Kidney (tissue), 14 donors: ENCODE data around the gene PSAPL1. TPM values are rescaled to one million over a fixed set of nuclear protein-coding genes. Genes with fewer than 3 reads are reported as not detected.

ENCODE experiments used
- DNase-seq, 5 donors: peaks; one replicate each; pipeline ENCODE4 v3.0.0-alpha.2; 2013 to 2020
- FAIRE-seq: peaks from 2 replicates; lab custom pipeline; 2012; peaks lifted over from hg19 to GRCh38; lab: Jason Lieb, UNC
- H3K27ac ChIP-seq, 2 donors: one replicate each; pipeline ENCODE4 v1.7.0; 2013; ENCODE audit warnings: low read depth in 2 of 2, low read length in 2 of 2, inconsistent platforms in 1 of 2
- H3K27me3 ChIP-seq: one replicate; pipeline ENCODE4 v1.7.1; 2013; ENCODE audit warnings: low read length, inconsistent platforms; ENCODE audit not compliant: control insufficient read depth, insufficient read depth
- H3K36me3 ChIP-seq, 3 donors: one replicate each; pipeline versions ENCODE4 v1.7.0 to v1.7.1; 2013; ENCODE audit warnings: low read length in 3 of 3, control low read depth in 1 of 3, inconsistent platforms in 1 of 3; ENCODE audit not compliant: insufficient read depth in 3 of 3, control insufficient read depth in 2 of 3
- H3K4me1 ChIP-seq, 3 donors: one replicate each; pipeline versions ENCODE4 v1.7.0 to v1.7.1; 2013; ENCODE audit warnings: low read length in 3 of 3, inconsistent platforms in 1 of 3, low read depth in 1 of 3; ENCODE audit not compliant: control insufficient read depth in 2 of 3, insufficient read depth in 2 of 3
- H3K4me3 ChIP-seq, 3 donors: one replicate each; pipeline versions ENCODE4 v1.7.0 to v1.8.1; 2013; ENCODE audit warnings: low read length in 3 of 3, control low read depth in 1 of 3, inconsistent platforms in 1 of 3
- H3K9ac ChIP-seq, 3 donors: one replicate each; pipeline versions ENCODE4 v1.7.0 to v1.7.1; 2013; ENCODE audit warnings: low read length in 3 of 3, control low read depth in 1 of 3, inconsistent platforms in 1 of 3
- H3K9me3 ChIP-seq, 3 donors: one replicate each; pipeline versions ENCODE4 v1.7.0 to v1.7.1; 2013; ENCODE audit warnings: low read length in 3 of 3, control low read depth in 1 of 3, inconsistent platforms in 1 of 3; ENCODE audit not compliant: control insufficient read depth in 2 of 3, insufficient read depth in 1 of 3
- intact Hi-C: fragments of 100-400 bp; cut with DNase I; formaldehyde crosslinking; loops from one replicate; pipeline ENCODE4 v1.11.1; 2022
- polyA plus RNA-seq: library from polyadenylated mRNA; stranded (reverse); fragments of 350-450 nt; fragmentation: Illumina TruSeq; extraction: RNeasy Lipid Tissue Mini Kit (QIAGEN cat#74804); gene quantifications from one replicate; pipeline ENCODE4 v1.2.3, GENCODE V29; 2014; ENCODE audit warnings: low read depth, low replicate concordance; ENCODE audit not compliant: insufficient read depth
- total RNA-seq: library from RNA; stranded (reverse); fragmentation: NEBNext Ultra II Directional; extraction: Animal tissue kit (Norgen Biotek cat#: 25700); gene quantifications from one replicate; pipeline ENCODE4 v1.2.1, GENCODE V29; 2021
- TF ChIP-seq, protein P1 (sequence below): IDR thresholded peaks from 3 replicates; pipeline ENCODE4 v1.5.1; 2012; ENCODE audit warnings: mild to moderate bottlenecking, moderate library complexity, borderline replicate concordance; ENCODE audit not compliant: insufficient read depth; ENCODE audit errors: extremely low read depth
- donor health status: control.
- donor health status: control.
- donor health status: control.
- donor health status: control.
- donor health status: control.
- donor health status: DM: yes; HTN: yes; CAD: no.
- donor health status: Normal renal cell carcinoma (clear cell type).

Gene PSAPL1
- total and polyA plus RNA-seq, 2 donors from 2014 or later: not detected

DNA sequence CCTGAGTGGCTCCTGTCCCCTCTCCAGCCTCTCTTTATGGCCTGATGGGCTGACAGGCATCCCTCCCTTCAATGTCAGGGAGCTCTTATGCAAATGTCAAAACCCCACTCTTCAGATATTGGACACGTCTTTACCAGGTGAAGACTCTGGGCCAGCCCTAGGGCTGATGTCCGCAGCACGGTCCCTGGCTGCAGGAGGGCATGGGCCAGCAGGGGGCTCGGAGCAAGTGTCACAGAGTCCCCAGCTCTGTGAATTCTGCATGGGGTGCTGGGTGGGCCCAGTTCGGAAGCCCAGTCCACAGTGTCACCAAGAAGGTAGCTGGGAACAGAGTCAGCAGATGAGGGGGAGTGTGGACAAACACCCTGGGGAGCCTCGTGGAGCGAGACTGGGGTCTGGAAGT is 39.6 kb upstream of the PSAPL1 start:
- no peak overlapping the region for H3K27ac ChIP-seq
- H3K27me3 ChIP-seq: no peaks in the 10 kb centered on the region
- no peak for FAIRE-seq
- no peaks in the 10 kb centered on the region for H3K4me1 ChIP-seq
- H3K9me3 ChIP-seq: no peaks in the 10 kb centered on the region
- no peaks in the 10 kb centered on the region for H3K36me3 ChIP-seq
- TF ChIP-seq, protein P1, sequence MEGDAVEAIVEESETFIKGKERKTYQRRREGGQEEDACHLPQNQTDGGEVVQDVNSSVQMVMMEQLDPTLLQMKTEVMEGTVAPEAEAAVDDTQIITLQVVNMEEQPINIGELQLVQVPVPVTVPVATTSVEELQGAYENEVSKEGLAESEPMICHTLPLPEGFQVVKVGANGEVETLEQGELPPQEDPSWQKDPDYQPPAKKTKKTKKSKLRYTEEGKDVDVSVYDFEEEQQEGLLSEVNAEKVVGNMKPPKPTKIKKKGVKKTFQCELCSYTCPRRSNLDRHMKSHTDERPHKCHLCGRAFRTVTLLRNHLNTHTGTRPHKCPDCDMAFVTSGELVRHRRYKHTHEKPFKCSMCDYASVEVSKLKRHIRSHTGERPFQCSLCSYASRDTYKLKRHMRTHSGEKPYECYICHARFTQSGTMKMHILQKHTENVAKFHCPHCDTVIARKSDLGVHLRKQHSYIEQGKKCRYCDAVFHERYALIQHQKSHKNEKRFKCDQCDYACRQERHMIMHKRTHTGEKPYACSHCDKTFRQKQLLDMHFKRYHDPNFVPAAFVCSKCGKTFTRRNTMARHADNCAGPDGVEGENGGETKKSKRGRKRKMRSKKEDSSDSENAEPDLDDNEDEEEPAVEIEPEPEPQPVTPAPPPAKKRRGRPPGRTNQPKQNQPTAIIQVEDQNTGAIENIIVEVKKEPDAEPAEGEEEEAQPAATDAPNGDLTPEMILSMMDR: no peak
- intact Hi-C loops: no loop called here
- H3K4me3 ChIP-seq: no peak overlapping the region
- no peak overlapping the region for H3K9ac ChIP-seq
- no peak for DNase-seq

DNA sequence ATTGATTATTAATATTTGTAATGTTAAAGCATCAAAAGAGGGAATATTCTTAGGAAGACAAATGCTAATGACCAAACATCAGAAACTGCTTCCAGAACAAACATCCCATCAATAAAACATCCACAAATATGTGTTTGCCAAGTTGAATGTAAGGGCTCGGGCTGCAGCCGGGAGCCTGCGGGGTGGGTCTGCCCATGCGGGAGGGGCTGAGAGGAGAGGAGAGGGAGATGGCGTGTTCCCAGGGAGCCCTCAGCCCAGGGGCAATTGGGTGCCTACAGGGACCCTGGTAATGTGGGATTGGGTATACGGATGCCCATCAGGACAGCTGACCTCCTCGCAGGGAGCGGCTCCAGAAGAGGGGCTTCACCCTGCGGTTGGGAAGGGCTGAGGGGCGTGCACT is 38.4 kb upstream of the PSAPL1 start:
- H3K27ac ChIP-seq: no peak overlapping the region
- no peaks in the 10 kb centered on the region for H3K36me3 ChIP-seq
- no peaks in the 10 kb centered on the region for H3K9me3 ChIP-seq
- no peaks in the 10 kb centered on the region for H3K27me3 ChIP-seq
- no peak for FAIRE-seq
- H3K4me1 ChIP-seq: no peaks in the 10 kb centered on the region
- intact Hi-C loops: no loop called here
- no peak overlapping the region for H3K4me3 ChIP-seq
- TF ChIP-seq, protein P1: no peak
- DNase-seq: peak in 1 of 5 donors; percentile 16
- no peak overlapping the region for H3K9ac ChIP-seq

DNA sequence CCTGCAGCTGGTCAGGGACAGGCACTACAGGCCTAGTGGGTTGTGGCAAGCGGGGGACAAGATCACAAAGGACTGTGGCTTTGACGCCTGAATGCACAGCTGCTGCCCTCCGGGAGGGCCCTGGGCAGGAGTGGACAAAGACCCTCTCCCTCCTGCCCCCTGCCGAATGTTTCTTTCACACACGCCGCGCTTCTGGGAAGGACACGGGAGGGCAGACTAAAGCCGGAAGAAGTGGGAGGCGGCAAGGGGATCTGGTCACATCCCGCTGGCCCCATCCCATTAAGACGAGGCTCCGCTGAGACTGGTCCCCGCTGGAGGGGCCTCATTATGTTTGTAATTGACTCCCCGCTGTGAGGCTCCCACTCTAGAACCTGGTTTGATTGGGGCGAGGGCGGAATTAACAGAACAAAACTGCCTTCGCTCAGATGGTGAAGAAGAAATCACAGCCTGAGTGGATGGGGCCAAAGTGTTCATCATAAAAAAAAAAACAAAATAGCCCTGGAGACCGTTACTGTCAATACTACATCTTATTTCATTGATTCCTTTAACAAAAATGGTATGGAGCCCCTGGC is 37.8 kb upstream of the PSAPL1 start:
- DNase-seq (peak in 4 of 5 donors; percentile 74 to 83 (median 78)), FAIRE-seq (no peak)
- H3K9me3 ChIP-seq: no peaks in the 10 kb centered on the region
- H3K27ac ChIP-seq: no peak overlapping the region
- H3K4me1 ChIP-seq: no peaks in the 10 kb centered on the region
- H3K36me3 ChIP-seq: no peaks in the 10 kb centered on the region
- H3K9ac ChIP-seq: no peak overlapping the region
- TF ChIP-seq, protein P1: no peak
- no peaks in the 10 kb centered on the region for H3K27me3 ChIP-seq
- intact Hi-C loops: no loop called here
- H3K4me3 ChIP-seq: no peak overlapping the region

DNA sequence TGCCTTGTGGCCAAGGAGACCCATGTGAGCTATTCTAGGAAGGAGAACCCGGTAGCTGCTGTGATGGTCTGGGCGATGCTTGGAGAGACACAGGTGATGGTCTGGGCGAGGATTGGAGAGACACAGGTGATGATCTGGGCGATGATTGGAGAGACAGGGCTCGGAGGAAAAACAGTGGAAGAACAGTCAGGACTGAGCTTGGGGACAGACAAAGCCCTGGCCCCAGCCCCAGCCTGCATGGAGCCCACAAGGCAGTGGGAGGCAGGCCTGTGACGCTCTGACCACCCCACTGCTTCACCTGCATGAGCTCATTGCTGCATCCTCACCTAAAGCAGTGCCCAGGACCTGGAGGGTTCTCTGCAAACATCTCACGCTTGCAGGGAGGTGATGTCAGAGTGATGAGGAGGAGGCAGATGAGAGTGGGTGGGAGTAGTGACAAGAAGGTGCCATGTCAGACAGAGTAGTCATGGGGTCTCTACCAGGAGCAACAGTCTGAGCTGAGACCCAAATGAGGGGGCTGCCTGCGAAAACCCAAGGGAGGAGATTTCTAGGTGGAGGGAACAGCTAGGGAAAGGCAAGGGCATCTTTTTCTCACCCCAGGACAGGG is 35.9 kb upstream of the PSAPL1 start:
- FAIRE-seq: no peak
- intact Hi-C loops: no loop called here
- TF ChIP-seq, protein P1: no peak

More for the DNA sequence above, 35.9 kb upstream of the PSAPL1 start:
- no peaks in the 10 kb centered on the region for H3K4me1 ChIP-seq
- no peak overlapping the region for H3K9ac ChIP-seq
- H3K4me3 ChIP-seq: no peak overlapping the region
- H3K27ac ChIP-seq: no peak overlapping the region
- no peak for DNase-seq
- peaks cover 0 to 6% (median 0%) of the 10 kb centered on the region in 3 donors for H3K9me3 ChIP-seq
- H3K36me3 ChIP-seq: no peaks in the 10 kb centered on the region
- no peaks in the 10 kb centered on the region for H3K27me3 ChIP-seq
